GF-D8 (cell line): ENCODE measurements around the gene HIPK3.

Source experiments
- DNase-seq: peaks from one replicate; lab custom pipeline; 2025; lab: John Stamatoyannopoulos, UW

HIPK3 gene

GRCh38 chr11:33394431-33395109, 137.4 kb downstream of the HIPK3 start:
- DNase-seq = no peak

- no peak for DNase-seq
Observed at GRCh38 chr11:33396361-33396760, 139.2 kb downstream of the HIPK3 start.

GRCh38 chr11:33399421-33399820, 142.2 kb downstream of the HIPK3 start:
- no peak for DNase-seq

- no peak for DNase-seq
Observed at GRCh38 chr11:33402066-33402465, 144.9 kb downstream of the HIPK3 start.

- DNase-seq = no peak
Observed at GRCh38 chr11:33403344-33403743, 146.2 kb downstream of the HIPK3 start.

GRCh38 chr11:33405834-33406602, 148.8 kb downstream of the HIPK3 start:
- DNase-seq = no peak
